ENCODE data around the gene ATG10. TPM values are rescaled to one million over a fixed set of nuclear protein-coding genes. Genes with fewer than 3 reads are reported as not detected.

The ATG10 gene
- total and polyA plus RNA-seq, 2 experiments from 2014 or later, result 12.5 to 17.7 TPM

- Mint-ChIP-seq H3K4me3 (no peak overlapping the region), H3K4me1 (peaks cover 8% of the 10 kb centered on the region; the same call in 2 of the 3 replicates), H3K9me3 (no peaks in the 10 kb centered on the region), H3K27me3 (ENCODE audit: insufficient read depth, low read depth, poor library complexity) (no peaks in the 10 kb centered on the region), H3K27ac (no peak overlapping the region), H3K36me3 (ENCODE audit: low read depth) (peaks cover 22% of the 10 kb centered on the region)
- Histone ChIP-seq H3K36me3 (ENCODE audit: insufficient read depth) (no peaks in the 10 kb centered on the region), H3K27me3 (ENCODE audit: insufficient read depth) (no peaks in the 10 kb centered on the region), H3K4me2 (no peak overlapping the region), H3K4me3 (no peak overlapping the region), H3K9me2 (ENCODE audit: insufficient read depth) (peaks cover 12% of the 10 kb centered on the region; the same call in 1 of the 2 replicates), H2AFZ (no peak overlapping the region), H4K20me1 (replicated peaks; ENCODE audit: insufficient read depth) (no peaks in the 10 kb centered on the region), H3K4me1 (ENCODE audit: insufficient read depth) (0 out of 2 replicates have a peak, but pooled peaks cover 7% of the 10 kb centered on the region), H3K79me2 (replicated peaks; ENCODE audit: insufficient read depth) (no peaks in the 10 kb centered on the region), H3F3A (replicated peaks; ENCODE audit: low read depth) (no peaks in the 10 kb centered on the region), H3K27ac (ENCODE audit: low read depth) (no peak overlapping the region)
- ATAC-seq (no peak), DNase-seq (ENCODE audit: low spot score) (no peak)
- TF ChIP-seq ZNF114 (CRISPR knock-in tag; IDR thresholded peaks at IDR 0.05) (no peak), EZH2phosphoT487 (IDR thresholded peaks at IDR 0.05; ENCODE audit: unreplicated experiment) (no peak), POLR2AphosphoS5 (IDR thresholded peaks at IDR 0.05; ENCODE audit: low read depth) (no peak), REST (IDR thresholded peaks at IDR 0.05; ENCODE audit: unreplicated experiment) (no peak), CREB1 (CRISPR knock-in tag; IDR thresholded peaks at IDR 0.05; ENCODE audit: low read depth) (no peak), ZNF462 (CRISPR knock-in tag; IDR thresholded peaks at IDR 0.05) (no peak), STAT1 (IDR thresholded peaks at IDR 0.05; ENCODE audit: unreplicated experiment) (no peak), EZH2 (IDR thresholded peaks at IDR 0.05; ENCODE audit: low read depth, unreplicated experiment) (no peak), NANOG (IDR thresholded peaks at IDR 0.05; ENCODE audit: borderline replicate concordance) (no peak), ZNF331 (CRISPR knock-in tag; IDR thresholded peaks at IDR 0.05; ENCODE audit: low read depth) (no peak), ETS1 (IDR thresholded peaks at IDR 0.05) (no peak)
Observed at GRCh38 chr5:82010696-82011095, 38.9 kb downstream of the ATG10 start.
